Iris pigment epithelial cell (primary cell): ENCODE measurements around the gene PRSS3.
"Not testable (repeated sequence)": the region's sequence is repeated elsewhere in the genome, so short reads cannot be mapped to it uniquely, and the experiment has no call there.

ENCODE experiments used
- DNase-seq: peaks from one replicate; pipeline ENCODE4 v3.0.0-alpha.2; 2011; ENCODE audit warnings: low read depth

PRSS3 gene

GRCh38 chr9:33818167-33818846 lies 22.9 kb downstream of the PRSS3 start:
- no peak for DNase-seq

- DNase-seq: peak; percentile 59
These were observed 23.6 kb downstream of the PRSS3 start for GRCh38 chr9:33818847-33819500.

GRCh38 chr9:33820231-33820745 lies 24.9 kb downstream of the PRSS3 start:
- no peak for DNase-seq

GRCh38 chr9:33823801-33824200 lies 28.4 kb downstream of the PRSS3 start:
- no peak for DNase-seq

GRCh38 chr9:33827285-33827684 lies 31.9 kb downstream of the PRSS3 start:
- DNase-seq: not testable (repeated sequence)

GRCh38 chr9:33829641-33830230 lies 34.4 kb downstream of the PRSS3 start:
- DNase-seq: not testable (repeated sequence)

GRCh38 chr9:33835625-33836260 lies 40.4 kb downstream of the PRSS3 start:
- DNase-seq: no peak

- peak; percentile 91 for DNase-seq
These were observed 40.9 kb downstream of the PRSS3 start for GRCh38 chr9:33836261-33836660.

GRCh38 chr9:33837138-33837537 lies 41.8 kb downstream of the PRSS3 start:
- no peak for DNase-seq

- no peak for DNase-seq
These were observed 45.0 kb downstream of the PRSS3 start for GRCh38 chr9:33840381-33840780.

GRCh38 chr9:33843312-33843961 lies 48.1 kb downstream of the PRSS3 start:
- DNase-seq: no peak

- DNase-seq: no peak
These were observed 50.9 kb downstream of the PRSS3 start for GRCh38 chr9:33846231-33846630.

- DNase-seq: not testable (repeated sequence)
These were observed 52.5 kb downstream of the PRSS3 start for GRCh38 chr9:33847894-33848205.
